GM12892 (cell line): ENCODE results near the gene TREML4.

Source experiments
- DNase-seq: peaks from one replicate; pipeline ENCODE4 v3.0.0; 2011; ENCODE audit not compliant: insufficient read length
- FAIRE-seq: peaks from 2 replicates; lab custom pipeline; 2011; peaks lifted over from hg19 to GRCh38; lab: Jason Lieb, UNC
- POLR2A ChIP-seq: IDR thresholded peaks from 2 replicates; pipeline ENCODE4 v1.6.1; 2011; ENCODE audit warnings: low read depth, low read length, control low read depth
- POLR2AphosphoS5 ChIP-seq: IDR thresholded peaks from 2 replicates; pipeline ENCODE4 v1.6.1; 2011; ENCODE audit warnings: low read depth, low read length, control low read depth
- TAF1 ChIP-seq: IDR thresholded peaks from 2 replicates; pipeline ENCODE4 v1.6.1; 2011; ENCODE audit warnings: low read depth, mild to moderate bottlenecking, control low read depth, low read length, borderline replicate concordance

The TREML4 gene

GRCh38 chr6:41193171-41193734, 34.9 kb upstream of the TREML4 start:
- DNase-seq: no peak
- FAIRE-seq: no peak
- TF ChIP-seq POLR2A (no peak), POLR2AphosphoS5 (no peak), TAF1 (no peak)

GRCh38 chr6:41193884-41194283, 34.3 kb upstream of the TREML4 start:
- FAIRE-seq: no peak

GRCh38 chr6:41194386-41194785, 33.8 kb upstream of the TREML4 start:
- TF ChIP-seq POLR2A (no peak), TAF1 (no peak), POLR2AphosphoS5 (no peak)
- FAIRE-seq: no peak
- DNase-seq: no peak

More at GRCh38 chr6:41193884-41194283, 34.3 kb upstream of the TREML4 start:
- no peak for DNase-seq
- TF ChIP-seq TAF1 (no peak), POLR2A (no peak), POLR2AphosphoS5 (no peak)

- DNase-seq: no peak
- TF ChIP-seq TAF1: no peak
- no peak for TF ChIP-seq POLR2AphosphoS5
- TF ChIP-seq POLR2A: no peak
- no peak for FAIRE-seq
Measured at GRCh38 chr6:41197234-41197633, 30.9 kb upstream of the TREML4 start.

GRCh38 chr6:41199552-41200246, 28.4 kb upstream of the TREML4 start:
- FAIRE-seq (peak; percentile 93), DNase-seq (no peak)

GRCh38 chr6:41200296-41200900, 27.8 kb upstream of the TREML4 start:
- no peak for DNase-seq
- peak; percentile 91 for FAIRE-seq
- TF ChIP-seq TAF1 (no peak), POLR2AphosphoS5 (no peak), POLR2A (no peak)

More at GRCh38 chr6:41199552-41200246, 28.4 kb upstream of the TREML4 start:
- TF ChIP-seq POLR2A: no peak
- TF ChIP-seq TAF1: no peak
- no peak for TF ChIP-seq POLR2AphosphoS5

- DNase-seq: no peak
- TF ChIP-seq POLR2A: no peak
- TF ChIP-seq POLR2AphosphoS5: no peak
- TF ChIP-seq TAF1: no peak
- FAIRE-seq: peak; percentile 80
Measured at GRCh38 chr6:41200901-41201763, 27.0 kb upstream of the TREML4 start, which contains the start of gene TREML2. Gene TREML2 (minus strand): TSS chr6:41201149. CDS start chr6:41201008, 141 bp downstream.

- TF ChIP-seq POLR2A: no peak
- TF ChIP-seq POLR2AphosphoS5: no peak
- TF ChIP-seq TAF1: no peak
- FAIRE-seq (peak; percentile 38), DNase-seq (no peak)
Measured at GRCh38 chr6:41201764-41202173, 26.4 kb upstream of the TREML4 start.

GRCh38 chr6:41204156-41204555, 24.0 kb upstream of the TREML4 start:
- no peak for TF ChIP-seq TAF1
- no peak for TF ChIP-seq POLR2AphosphoS5
- no peak for TF ChIP-seq POLR2A
- FAIRE-seq: no peak
- no peak for DNase-seq

GRCh38 chr6:41208439-41209106, 19.6 kb upstream of the TREML4 start:
- peak; percentile 77 for FAIRE-seq
- no peak for DNase-seq
- no peak for TF ChIP-seq TAF1
- no peak for TF ChIP-seq POLR2AphosphoS5
- TF ChIP-seq POLR2A: no peak
